ENCODE results near the gene SFT2D1.

SFT2D1 gene

GRCh38 chr6:166318227-166318626 lies 24.1 kb downstream of the SFT2D1 start:
- POLR2A ChIA-PET, result no interaction called here
- no peak for DNase-seq (ENCODE audit: extremely low spot score)
- CTCF ChIA-PET, result interaction anchor here (0.7 to 2.7 kb wide), 5 partner anchors 9 to 83 kb away, joined by 3 to 11 read pairs (median 5); no protein-coding TSS in a partner anchor
- TF ChIP-seq, protein P1, sequence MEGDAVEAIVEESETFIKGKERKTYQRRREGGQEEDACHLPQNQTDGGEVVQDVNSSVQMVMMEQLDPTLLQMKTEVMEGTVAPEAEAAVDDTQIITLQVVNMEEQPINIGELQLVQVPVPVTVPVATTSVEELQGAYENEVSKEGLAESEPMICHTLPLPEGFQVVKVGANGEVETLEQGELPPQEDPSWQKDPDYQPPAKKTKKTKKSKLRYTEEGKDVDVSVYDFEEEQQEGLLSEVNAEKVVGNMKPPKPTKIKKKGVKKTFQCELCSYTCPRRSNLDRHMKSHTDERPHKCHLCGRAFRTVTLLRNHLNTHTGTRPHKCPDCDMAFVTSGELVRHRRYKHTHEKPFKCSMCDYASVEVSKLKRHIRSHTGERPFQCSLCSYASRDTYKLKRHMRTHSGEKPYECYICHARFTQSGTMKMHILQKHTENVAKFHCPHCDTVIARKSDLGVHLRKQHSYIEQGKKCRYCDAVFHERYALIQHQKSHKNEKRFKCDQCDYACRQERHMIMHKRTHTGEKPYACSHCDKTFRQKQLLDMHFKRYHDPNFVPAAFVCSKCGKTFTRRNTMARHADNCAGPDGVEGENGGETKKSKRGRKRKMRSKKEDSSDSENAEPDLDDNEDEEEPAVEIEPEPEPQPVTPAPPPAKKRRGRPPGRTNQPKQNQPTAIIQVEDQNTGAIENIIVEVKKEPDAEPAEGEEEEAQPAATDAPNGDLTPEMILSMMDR (IDR thresholded peaks at IDR 0.05; ENCODE audit: control extremely low read depth, extremely low read depth, low read depth, missing control alignments), result no peak

DNA sequence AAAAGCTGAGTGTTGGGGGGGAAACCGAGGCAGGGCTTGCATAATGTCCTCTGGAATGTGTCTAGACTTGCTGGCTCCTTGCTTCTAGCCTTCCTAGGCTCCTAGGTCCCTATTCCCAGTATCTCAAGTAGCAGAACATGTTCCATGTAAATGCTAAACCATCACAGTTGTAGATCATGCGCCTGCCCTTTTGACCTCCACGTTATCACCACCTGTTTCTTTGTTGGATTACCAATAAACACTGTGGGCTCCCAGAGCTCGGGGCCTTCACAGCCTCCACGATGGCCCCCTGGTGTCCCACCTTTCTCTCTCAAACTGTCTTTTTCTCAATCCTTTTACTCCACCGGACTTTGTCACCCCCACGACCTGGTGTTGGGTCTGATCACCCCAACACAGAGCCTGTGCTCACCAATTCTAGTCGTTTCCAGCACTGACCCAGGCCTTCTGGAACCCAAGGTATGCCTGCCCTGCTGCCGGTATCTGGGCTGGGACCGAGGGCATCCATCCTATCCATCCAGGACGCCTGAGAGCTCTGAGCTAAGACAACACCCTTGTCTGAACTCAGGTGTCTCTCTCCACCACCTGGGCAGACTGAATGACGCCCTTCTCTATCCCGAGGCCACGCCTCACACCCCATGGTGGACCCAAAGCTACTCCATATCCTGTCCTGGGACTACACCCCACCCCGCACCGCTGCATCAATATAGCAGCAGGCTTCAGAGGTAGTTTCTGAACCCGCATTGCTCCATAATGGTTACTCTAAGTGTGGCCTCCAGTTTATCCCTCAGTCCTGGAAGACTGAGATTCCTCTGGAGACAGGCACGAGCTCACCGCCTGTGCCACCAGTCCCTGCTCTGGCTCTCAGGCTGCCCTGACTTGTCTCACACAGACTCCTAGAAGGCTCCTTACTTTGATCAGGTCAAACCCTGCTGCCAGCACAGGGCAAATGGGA lies 24.8 kb downstream of the SFT2D1 start:
- DNase-seq (ENCODE audit: extremely low spot score), result no peak
- TF ChIP-seq, protein P1 (IDR thresholded peaks at IDR 0.05; ENCODE audit: control extremely low read depth, extremely low read depth, low read depth, missing control alignments), result no peak
- POLR2A ChIA-PET, result no interaction called here
- CTCF ChIA-PET, result interaction anchor here (0.7 to 2.7 kb wide), 8 partner anchors 8 to 84 kb away, joined by 3 to 11 read pairs (median 4); partner anchors contain the start of gene PRR18

- ChIA-PET POLR2A (no interaction called here), CTCF (no interaction called here)
- TF ChIP-seq, protein P1 (IDR thresholded peaks at IDR 0.05; ENCODE audit: control extremely low read depth, extremely low read depth, low read depth, missing control alignments), result no peak
- no peak for DNase-seq (ENCODE audit: extremely low spot score)
Measured at GRCh38 chr6:166315436-166315835, 26.9 kb downstream of the SFT2D1 start.

DNA sequence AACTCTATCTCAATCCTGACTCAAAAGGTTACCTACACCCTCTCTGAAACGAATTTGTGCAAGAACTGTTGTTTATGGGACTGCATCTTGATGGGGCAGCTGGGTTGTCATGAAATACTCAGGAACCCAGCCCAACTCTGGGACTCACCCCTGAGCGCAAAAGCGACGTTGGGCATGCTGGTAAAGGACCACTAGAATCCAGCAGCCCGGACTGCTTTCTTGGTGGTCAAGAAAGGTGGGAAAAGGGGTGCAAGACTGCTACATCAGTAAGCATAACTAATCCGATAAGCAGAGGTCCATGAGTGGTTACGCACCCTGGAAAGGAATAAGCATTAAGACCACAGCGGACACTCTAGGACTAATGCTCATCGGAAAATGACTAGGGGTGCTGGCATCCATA lies 27.9 kb downstream of the SFT2D1 start:
- POLR2A ChIA-PET, result no interaction called here
- DNase-seq (ENCODE audit: extremely low spot score), result no peak
- CTCF ChIA-PET, result interaction anchor here (1.1 to 7.7 kb wide), 12 partner anchors 8 to 87 kb away, joined by 3 to 113 read pairs (median 16); no protein-coding TSS in a partner anchor
- TF ChIP-seq, protein P1 (IDR thresholded peaks at IDR 0.05; ENCODE audit: control extremely low read depth, extremely low read depth, low read depth, missing control alignments), result no peak

GRCh38 chr6:166313255-166314070 lies 28.9 kb downstream of the SFT2D1 start:
- POLR2A ChIA-PET, result no interaction called here
- CTCF ChIA-PET, result interaction anchor here (0.6 to 7.7 kb wide), 25 partner anchors 9 to 153 kb away, joined by 3 to 113 read pairs (median 4); no protein-coding TSS in a partner anchor
- DNase-seq (ENCODE audit: extremely low spot score), result peak; percentile 79
- TF ChIP-seq, protein P1 (IDR thresholded peaks at IDR 0.05; ENCODE audit: control extremely low read depth, extremely low read depth, low read depth, missing control alignments), result peak; percentile 79

GRCh38 chr6:166312832-166313231 lies 29.5 kb downstream of the SFT2D1 start:
- CTCF ChIA-PET, result interaction anchor here (0.8 to 7.7 kb wide), 18 partner anchors 8 to 88 kb away, joined by 3 to 113 read pairs (median 9); no protein-coding TSS in a partner anchor
- POLR2A ChIA-PET, result no interaction called here
- TF ChIP-seq, protein P1 (IDR thresholded peaks at IDR 0.05; ENCODE audit: control extremely low read depth, extremely low read depth, low read depth, missing control alignments), result no peak
- no peak for DNase-seq (ENCODE audit: extremely low spot score)

All from GM10248 (cell line).